IPS-18a (cell line): ENCODE data around the gene ICA1.
"Not testable (repeated sequence)": the region's sequence is repeated elsewhere in the genome, so short reads cannot be mapped to it uniquely, and the experiment has no call there.

ENCODE experiments used
- H3K27ac ChIP-seq: one replicate; pipeline ENCODE4 v1.5.1; 2013; ENCODE audit warnings: low read length
- H3K27me3 ChIP-seq: one replicate; pipeline ENCODE4 v1.6.1; 2013; ENCODE audit warnings: mild to moderate bottlenecking, low read length; ENCODE audit not compliant: control insufficient read depth, insufficient read depth
- H3K36me3 ChIP-seq: one replicate; pipeline ENCODE4 v1.6.1; 2013; ENCODE audit warnings: low read depth, low read length; ENCODE audit not compliant: control insufficient read depth
- H3K4me1 ChIP-seq: one replicate; pipeline ENCODE4 v1.6.1; 2013; ENCODE audit warnings: low read depth, low read length; ENCODE audit not compliant: control insufficient read depth
- H3K4me3 ChIP-seq: one replicate; pipeline ENCODE4 v1.5.1; 2013; ENCODE audit warnings: low read length
- H3K9ac ChIP-seq: one replicate; pipeline ENCODE4 v1.6.1; 2013; ENCODE audit warnings: mild to moderate bottlenecking, low read length, moderate library complexity
- H3K9me3 ChIP-seq: one replicate; pipeline ENCODE4 v1.6.1; 2013; ENCODE audit warnings: low read depth, low read length; ENCODE audit not compliant: control insufficient read depth

The ICA1 gene

DNA sequence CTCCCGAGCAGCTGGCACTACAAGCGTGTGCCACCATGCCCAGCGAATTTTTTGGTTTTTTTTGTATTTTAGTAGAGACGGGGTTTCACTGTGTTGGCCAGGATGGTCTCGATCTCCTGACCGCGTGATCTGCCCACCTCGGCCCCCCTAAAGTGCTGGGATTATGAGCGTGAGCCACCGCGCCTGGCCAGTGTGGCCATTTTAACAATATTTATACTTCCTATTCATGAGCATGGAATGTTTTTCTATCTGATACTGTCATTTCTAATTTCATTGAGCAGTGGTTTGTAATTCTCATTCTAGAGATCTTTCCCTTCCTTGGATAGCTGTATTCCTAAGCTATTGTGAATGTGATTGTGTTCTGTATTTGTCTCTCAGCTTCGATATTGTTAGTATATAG is 197.1 kb downstream of the ICA1 start:
- Histone ChIP-seq H3K4me3 (no peak overlapping the region), H3K27me3 (no peaks in the 10 kb centered on the region), H3K4me1 (peaks cover 14% of the 10 kb centered on the region), H3K36me3 (peaks cover 4% of the 10 kb centered on the region), H3K27ac (no peak overlapping the region), H3K9me3 (no peaks in the 10 kb centered on the region), H3K9ac (no peak overlapping the region)

DNA sequence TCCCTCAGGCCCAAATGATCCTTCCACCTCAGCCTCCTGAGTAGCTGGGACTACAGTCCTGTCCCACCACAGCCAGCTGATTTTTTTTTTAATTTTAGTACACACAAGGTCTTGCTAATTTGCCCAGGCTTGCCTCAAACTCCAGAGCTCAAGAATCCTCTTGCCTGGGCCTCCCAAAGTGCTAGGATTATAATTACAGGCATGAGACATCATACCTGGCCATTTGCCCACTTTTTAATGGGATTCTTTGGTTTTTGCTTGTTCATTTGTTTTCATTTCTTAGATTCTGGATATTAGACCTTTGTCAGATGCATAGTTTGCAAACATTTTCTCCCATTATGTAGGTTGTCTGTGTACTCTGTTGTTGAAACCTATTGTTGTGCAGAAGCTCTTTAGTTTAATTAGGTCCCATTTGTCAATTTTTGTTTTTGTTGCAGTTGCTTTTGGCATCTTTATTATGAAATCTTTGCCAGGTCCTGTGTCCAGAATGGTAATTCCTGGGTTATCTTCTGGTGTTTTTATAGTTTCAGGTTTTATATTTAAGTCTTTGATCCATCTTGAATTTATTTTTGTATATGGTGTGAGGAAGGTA is 198.2 kb downstream of the ICA1 start:
- Histone ChIP-seq H3K27ac (no peak overlapping the region), H3K36me3 (peaks cover 4% of the 10 kb centered on the region), H3K9me3 (no peaks in the 10 kb centered on the region), H3K9ac (no peak overlapping the region), H3K27me3 (no peaks in the 10 kb centered on the region), H3K4me1 (peaks cover 10% of the 10 kb centered on the region), H3K4me3 (no peak overlapping the region)

DNA sequence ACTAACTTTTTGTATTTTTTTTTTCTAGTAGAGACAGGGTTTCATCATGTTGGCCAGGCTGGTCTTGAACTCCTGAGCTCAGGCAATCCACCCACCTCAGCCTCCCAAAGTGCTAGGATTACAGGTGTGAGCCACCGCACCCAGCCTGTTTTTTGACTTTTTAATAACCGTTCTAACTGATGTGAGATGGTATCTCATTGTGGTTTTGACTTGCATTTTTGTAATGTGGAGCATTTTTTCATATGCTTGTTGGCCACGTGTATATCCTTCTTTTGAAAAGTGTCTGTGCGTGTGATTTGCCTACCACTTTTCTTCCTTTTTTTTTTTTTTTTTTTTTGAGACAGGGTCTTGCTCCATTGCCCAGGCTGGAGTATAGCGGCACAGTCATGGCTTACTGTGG is 198.7 kb downstream of the ICA1 start:
- H3K36me3 ChIP-seq, H3K9ac ChIP-seq, H3K27me3 ChIP-seq, H3K27ac ChIP-seq, H3K4me3 ChIP-seq, H3K9me3 ChIP-seq: not testable (repeated sequence)
- peaks cover 10% of the 10 kb centered on the region for H3K4me1 ChIP-seq
